ENCODE measurements around the gene THAP3.
A peak's percentile ranks its signal among the peaks of the same experiment; 100 is the strongest.

The THAP3 gene

DNA sequence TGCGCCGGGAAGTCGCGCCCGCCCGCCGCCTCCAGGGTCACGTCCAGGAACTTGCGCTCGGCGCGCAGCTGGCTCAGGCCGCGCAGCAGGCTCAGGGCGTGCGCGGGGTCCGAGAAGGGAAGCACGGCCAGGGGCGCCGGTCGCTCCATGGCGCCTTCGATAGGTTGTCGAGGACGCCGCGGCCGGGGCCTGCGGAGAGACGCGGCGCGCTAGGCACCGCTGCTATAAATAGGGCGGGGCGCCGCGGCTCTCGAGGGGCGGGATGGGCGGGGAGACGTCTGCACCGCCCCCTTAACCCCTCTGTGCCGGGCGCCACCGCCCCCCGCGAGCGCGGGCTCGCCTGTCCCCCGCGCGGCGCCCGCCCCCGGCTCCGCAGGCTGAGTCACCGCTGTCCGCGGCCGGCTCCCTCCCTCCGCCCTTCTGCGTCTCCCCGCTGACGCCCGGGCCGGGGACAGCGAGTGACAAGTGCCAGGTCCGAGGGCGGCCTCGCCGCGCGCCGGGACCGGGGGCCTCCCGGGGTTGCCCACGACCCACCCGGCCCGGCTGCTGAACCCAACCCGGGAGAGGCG lies 21.9 kb upstream of the THAP3 start, which contains the start of gene KLHL21:
KLHL21 (minus strand) TSS at position 201 of the 569 bp plus-strand sequence; CDS start at position 149, 52 bp downstream.
- intact Hi-C loops (cut with DNase I) = loop anchor here (1.0 kb wide), 2 partner anchors 11 to 23 kb away; partner anchors contain the start of gene PHF13
- peak; percentile 76 to 99 (median 90) for DNase-seq

DNA sequence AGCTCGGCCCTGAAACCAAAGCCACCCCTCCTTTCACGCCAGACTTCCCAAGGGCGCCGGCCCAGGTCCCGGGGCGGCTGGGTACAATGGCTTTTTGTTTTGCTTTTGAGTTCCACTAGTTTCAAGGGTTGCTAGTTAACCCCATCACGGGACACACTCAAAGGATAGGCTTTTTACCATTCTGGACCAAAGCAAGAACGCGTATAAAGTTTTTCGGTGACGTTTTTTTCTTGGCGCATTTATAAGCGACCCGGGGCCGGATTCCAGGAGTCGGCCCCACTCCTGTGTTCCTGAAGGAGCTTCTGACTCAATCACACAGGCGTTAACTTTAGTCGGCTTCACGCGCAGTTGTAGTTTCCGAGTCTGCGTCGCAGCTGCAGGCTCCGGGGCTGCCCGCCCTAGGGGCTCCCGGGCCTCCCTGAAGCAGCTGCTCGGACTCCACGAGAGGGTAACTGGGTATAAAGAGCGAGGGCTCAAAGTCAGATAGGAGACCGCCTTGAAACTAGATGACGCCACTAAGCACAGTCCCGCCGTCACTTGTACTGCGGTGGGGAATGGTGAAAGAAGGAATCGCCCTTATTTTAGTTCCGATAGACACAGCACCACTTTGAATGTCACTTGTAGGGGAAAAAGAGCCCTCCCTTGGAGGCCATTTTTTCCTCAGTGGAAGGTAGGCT lies 21.3 kb upstream of the THAP3 start:
- intact Hi-C loops (cut with DNase I) = loop anchor here (1.0 kb wide), 1 partner anchor 10 kb away; the partner anchor contains the start of gene PHF13
- DNase-seq = peak in 8 of 10 donors; percentile 41 to 92 (median 60)

DNA sequence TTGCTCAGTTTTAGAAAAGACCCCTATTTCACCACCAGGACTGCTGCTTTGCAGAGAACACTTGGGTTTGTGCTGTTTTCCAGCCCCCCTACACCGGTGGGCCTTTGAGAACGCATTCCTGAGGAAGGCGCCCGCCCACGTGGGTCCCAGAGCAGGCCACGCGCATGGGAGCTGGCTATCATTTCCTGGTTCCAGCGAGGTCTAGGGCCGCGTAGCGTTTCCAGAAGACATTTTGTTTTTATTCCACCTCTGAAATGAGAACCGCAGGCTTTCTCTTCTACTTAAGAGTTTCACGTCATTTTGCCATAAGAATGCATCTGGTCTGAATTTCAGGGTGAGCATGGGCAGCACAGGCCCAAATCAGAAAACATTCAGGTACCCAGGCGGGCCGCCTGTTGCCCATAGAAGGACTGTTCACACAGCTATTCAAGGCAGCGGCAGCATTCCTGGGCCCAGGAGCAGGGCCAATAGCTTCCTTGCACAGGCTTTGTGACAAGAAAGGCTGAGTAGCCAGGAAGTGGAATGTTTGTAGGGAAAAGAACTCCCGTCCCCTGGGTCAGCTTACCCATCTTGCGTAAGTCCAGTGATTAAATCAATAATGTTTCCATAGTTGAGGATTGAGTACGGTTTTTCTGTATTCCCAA lies 20.6 kb upstream of the THAP3 start:
- peak in 2 of 10 donors; percentile 46 to 55 for DNase-seq
- intact Hi-C loops (cut with DNase I) = loop anchor here (1.0 kb wide), 1 partner anchor 9 kb away; the partner anchor contains the start of gene PHF13

DNA sequence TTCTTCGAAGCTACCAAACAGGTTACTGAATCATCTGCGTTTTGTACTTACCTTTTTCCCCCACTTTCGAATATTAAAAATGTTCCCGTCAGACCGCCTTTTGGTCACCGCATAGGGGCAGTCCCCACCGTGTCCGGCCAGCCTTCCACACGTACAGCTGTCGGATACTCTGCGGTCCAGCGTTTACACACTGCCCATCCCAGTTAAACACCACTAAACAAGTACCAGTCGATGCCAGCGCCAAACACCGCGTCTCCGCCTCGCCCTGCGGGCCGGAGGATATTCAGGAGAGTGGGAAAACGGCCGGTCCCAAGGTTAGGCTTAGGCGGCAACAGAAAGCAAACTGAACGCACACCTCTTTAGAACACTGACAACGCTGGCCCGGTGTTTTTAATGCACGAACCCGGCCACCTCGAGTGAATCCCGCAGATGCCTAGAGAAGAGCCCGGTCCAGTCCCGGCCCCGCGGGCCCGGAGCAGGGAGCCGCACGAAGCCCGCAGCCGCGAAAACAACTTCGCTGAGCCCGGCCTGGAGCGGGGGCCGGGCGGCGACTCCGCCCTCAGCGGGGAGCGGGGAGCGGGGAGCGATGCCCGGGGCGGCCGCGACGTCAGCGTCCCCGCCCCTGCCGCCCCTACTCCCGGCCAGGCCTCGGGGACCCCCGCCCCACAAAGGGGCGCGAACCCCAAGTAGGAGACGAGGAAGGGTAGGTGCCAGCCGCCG lies 11.9 kb upstream of the THAP3 start:
- intact Hi-C loops (cut with DNase I) = loop anchor here (1.0 to 10.0 kb wide), 2 partner anchors 10 to 172 kb away; partner anchors contain the start of gene CAMTA1
- peak in 8 of 10 donors; percentile 30 to 90 (median 51) for DNase-seq

DNA sequence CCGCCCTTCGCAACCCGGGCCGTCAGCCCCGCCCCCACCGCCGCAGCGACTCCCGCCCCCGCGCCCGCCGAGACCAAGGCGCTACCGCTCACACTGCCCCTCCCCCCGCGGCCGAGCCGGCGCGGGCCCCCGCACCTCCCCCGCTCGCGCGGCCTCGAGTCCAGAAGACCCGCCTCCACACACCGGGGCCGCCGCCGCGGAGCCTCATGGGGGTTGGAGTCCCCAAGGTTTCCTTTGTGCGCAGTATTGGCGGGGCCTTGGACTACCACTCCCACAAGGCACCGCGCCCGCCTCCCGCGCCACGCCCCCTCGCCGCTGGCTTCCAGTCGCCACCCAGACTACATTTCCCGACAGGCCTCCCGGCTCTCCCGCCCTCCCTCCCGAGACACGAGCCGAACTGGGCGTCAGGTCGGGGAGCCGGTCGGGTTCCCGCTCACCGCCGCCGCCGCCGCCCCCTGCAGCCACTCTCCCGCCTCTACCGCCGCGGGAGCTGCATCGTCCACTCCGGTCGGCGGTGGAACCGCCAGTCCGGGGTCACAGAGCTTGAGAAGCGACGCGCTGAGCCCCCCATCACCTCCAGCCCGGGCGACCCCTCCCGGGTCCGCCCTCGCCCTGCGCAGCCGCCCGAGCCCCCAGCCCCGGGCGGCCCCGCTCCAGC lies 11.2 kb upstream of the THAP3 start, which contains the start of gene PHF13:
PHF13 (plus strand) TSS at position 371 of the 658 bp plus-strand sequence. CDS start 336 bp downstream, outside the sequence.
- intact Hi-C loops (cut with DNase I) = loop anchor here (1.0 to 10.0 kb wide), 3 partner anchors 10 to 171 kb away; partner anchors contain the start of gene CAMTA1
- DNase-seq = peak; percentile 99 to 100 (median 100)

DNA sequence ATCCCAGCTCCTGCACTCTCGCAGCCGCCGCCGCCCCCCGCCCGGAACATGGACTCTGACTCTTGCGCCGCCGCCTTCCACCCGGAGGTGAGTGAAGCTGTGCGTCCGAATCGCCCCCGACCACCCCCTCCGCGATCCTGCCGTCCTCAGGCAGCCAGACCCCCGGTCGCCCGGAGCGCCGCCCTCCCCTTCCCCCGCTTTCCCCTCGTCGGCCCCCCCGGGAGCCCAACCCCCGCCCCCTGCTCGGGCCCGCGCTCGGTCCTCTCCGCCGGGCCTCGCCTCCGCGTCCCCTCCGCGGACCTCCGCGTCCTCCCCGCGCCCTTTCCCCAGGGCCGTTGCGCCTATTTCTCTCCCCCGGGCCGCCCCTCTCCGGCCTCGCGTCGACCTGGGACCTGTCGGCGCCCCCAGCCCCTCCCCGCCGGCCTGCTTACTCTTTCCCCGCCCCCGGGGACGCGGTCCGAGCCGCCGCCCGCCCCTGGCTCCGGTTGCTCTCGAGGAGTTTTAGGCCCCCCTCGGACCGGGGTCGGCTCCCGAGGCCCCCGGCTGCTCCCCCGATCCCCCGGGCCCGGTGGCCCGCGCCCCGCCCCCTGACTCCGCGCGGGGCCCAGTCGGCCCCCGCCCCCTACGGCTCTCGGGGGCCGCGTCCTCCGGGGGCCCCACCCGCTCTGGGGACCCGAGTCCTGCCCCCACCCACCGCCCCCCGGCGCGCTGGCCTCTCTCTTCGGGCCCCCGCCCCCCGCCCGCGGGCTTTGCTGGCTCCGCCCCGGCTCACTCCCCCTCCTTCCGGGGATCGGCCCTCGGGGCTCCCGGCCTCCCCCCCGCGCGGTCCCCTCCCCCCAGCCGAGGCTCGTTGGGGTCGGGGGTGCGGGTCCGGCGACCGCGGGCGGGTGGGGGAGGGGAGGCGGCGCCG lies 10.4 kb upstream of the THAP3 start:
- intact Hi-C loops (cut with DNase I) = loop anchor here (1.0 to 10.0 kb wide), 2 partner anchors 11 to 171 kb away; partner anchors contain the start of gene CAMTA1
- DNase-seq = peak in 5 of 10 donors; percentile 46 to 91 (median 75)

DNA sequence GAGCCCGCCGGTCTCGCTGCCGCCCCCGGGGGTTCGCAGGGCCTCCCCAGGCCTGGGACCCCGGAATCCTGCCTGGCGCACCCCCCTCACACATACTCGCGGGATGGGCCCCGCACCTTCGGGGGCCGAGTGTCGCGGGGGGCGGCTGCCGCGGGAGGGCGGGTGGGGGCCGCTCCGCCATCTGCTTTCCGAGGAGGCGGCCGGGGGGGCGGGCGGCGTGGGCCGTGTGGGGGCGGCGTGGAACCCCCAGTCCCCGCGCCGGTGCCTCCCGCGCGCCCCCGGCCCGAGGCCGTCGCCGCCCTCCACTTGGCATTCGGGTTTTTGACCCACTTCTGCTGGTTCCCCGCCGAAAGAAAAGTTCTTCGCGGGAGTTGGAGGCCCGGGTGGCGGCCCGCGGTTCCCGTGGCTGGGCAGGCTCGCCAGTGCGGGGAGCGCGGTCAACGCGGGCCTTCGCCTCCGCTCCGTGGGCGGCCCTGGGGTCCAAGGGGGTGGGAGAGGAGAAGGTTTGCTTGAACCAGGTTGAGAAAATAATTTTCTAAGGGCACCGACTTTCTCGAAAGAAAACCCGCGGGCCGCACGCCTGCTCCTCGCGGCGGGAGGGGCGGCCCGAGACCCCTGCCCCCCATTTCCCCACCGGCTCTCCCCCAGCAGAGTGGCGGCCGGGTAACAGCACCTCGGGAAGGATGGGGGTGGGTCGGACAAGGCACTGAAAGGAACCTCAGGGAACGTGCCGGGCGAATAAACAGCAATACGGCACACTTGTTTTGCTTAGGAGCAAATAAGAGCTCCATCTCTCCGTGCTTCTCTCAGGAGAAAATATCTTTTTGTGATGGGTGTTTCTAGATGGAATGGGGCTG lies 9.5 kb upstream of the THAP3 start:
- intact Hi-C loops (cut with DNase I) = loop anchor here (1.0 to 10.0 kb wide), 2 partner anchors 10 to 170 kb away; partner anchors contain the start of gene CAMTA1
- DNase-seq = no peak

DNA sequence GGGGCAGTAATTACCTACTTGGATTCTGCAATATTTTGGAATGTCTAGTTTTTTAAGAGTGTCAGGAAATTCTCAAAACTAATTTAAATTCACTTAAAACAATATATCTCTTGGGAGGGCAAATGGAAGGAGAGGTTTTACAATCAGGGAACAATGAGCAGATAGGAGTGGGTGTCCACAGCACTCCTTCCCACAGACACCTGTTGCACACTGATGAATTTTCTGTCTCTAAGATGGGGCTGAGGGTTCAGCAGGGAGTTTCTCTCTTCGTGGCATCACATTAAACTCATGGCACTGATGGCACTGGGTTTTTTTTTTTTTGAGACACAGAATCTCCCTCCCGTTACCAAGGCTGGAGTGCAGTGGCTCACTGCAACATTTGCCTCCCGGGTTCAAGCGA lies 5.6 kb upstream of the THAP3 start:
- intact Hi-C loops (cut with DNase I) = loop anchor here (10.0 kb wide), 1 partner anchor 166 kb away; the partner anchor contains the start of gene CAMTA1
- DNase-seq = no peak

DNA sequence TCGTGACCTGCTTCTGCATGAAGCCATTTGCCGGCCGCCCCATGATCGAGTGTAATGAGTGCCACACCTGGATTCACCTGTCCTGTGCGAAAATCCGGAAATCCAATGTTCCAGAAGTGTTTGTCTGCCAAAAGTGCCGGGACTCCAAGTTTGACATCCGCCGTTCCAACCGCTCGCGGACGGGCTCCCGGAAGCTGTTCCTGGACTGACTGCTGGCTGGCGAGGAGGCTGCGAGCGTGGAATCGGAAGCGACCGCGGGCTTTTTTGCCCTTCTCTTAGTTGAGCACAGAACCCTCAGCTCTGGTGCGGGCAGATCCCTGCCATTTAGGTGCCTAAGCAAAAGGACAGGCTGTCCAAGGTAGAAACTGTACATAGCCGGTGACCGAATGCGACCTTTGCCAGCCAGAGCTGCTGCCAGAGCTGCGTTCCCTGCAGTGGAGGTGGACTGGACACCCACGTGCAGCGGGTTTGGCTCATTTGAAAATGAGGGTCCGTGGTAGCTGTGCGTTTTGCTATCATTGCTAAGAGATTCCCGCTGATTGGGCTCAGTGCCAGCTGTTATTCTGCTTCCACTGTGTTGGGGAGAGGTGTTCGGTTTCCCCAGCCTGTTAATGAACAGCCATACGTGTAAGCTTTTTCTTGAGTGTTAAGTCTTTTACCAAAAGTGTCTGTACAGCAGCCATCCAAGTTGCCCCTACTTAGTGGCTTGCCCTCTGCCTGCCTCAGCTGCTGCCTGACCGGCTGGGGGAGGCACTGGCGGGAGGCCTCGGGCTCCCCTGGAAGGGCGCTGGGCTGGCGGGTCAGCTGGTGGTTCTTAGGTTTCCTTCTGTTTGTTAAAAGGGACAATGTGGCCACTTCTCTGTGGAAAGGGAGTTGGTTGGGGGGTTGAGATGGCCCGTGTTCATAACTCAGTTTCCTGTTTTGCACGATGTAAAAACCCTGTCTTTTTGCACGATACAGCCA lies 3.0 kb upstream of the THAP3 start:
- no peak for DNase-seq
- intact Hi-C loops (cut with DNase I) = loop anchor here (10.0 kb wide), 1 partner anchor 83 kb away; the partner anchor contains the start of gene DNAJC11

DNA sequence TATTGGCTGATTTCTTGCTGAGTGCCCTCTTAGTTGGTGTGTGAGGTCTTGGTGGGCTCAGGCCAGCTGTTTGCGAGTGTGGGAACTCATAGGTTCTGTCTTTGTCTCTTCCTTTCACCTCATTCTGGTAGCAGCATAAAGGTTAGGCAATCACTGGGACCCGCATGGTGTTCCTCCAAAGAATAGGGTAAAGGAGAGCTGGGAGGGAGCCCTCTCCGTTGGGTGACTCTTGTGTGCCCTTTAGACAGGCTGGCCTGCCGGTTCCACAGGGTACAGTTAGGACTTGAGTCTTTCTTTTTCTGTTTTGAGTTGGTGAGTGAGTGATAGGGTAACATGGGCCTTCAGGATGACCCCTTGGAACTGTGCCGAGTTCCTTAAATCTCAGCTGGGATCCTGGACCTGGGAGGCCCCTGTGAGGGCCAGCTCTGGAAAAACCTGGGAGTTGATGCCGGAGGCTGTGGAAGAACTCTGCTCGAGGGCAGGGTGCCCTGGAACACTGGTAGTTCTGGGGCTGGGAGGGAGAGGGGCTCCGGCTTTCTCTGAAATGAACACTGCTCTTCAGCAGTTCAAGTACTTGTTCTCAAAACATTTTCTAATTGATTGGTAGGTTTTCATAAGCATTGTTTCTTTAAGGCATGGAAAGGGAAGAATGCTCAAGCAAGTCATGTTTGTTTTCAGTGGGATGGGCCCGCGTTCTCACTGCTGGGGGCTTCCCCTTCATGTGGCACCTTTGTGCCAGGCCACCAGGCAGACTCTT lies 2.1 kb upstream of the THAP3 start:
- DNase-seq = no peak
- intact Hi-C loops (cut with DNase I) = loop anchor here (10.0 kb wide), 1 partner anchor 82 kb away; the partner anchor contains the start of gene DNAJC11

DNA sequence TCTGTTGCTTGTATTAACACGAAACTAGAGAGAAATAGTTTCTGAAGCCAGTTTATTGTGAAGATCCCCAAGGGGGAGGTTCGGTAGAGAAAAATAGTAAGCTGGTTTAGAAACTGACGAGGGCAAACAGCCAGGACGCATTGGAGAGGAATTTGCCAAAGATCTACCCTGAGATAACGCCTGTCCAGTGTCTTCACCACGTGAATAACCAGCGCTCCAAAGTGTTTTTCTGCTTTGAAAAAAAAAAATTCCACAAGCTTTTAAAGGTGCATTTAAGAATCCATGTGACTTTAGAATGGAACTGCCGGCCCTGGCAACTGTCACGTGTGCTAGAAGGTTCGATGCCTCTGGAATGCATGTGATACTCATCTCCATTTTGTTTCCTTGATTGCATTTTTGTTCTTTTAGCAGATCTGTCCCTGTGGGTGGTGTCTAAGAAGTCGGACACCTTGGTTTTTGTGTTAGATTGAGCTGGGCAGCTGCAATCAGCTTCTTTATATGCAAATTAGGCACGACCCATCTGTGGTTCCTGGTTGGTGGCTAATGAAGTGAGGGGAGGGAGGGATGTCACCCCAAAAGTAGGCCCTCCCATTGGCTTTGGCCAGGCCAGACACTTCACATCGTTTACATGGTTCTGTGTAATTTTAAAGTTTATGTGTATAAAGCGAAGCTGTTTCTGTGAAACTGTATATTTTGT lies 1.3 kb upstream of the THAP3 start:
- intact Hi-C loops (cut with DNase I) = loop anchor here (10.0 kb wide), 1 partner anchor 81 kb away; the partner anchor contains the start of gene DNAJC11
- DNase-seq = no peak

DNA sequence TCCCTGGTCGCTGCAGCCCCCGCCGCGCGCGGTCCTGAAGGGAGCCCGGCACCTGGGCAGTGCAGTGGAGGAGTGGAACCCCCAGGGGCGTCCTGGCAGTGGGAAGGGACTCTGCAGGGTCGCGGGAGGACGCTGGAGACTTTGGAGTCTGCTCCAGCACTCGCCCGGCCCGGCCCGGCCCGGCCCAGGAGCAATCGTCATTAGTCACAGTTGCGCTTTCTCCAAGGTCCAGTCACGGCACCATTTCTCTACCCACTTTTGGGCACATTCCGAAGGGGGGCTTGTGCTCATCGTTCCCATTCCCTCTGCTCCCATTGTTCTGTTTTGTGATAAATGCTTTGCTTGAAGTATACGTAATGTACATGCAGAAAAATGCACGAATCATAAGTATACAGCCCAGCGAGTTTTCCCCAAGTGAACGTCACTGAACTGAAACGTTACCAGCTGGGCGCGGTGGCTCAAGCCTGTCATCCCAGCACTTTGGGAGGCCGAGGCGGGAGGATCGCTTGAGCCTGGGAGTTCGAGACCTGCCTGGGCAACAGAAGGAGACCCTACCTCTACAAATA lies 999 bp downstream of the THAP3 start:
- intact Hi-C loops (cut with DNase I) = loop anchor here (1.0 to 10.0 kb wide), 3 partner anchors 11 to 79 kb away; partner anchors contain the start of genes DNAJC11 and KLHL21

DNA sequence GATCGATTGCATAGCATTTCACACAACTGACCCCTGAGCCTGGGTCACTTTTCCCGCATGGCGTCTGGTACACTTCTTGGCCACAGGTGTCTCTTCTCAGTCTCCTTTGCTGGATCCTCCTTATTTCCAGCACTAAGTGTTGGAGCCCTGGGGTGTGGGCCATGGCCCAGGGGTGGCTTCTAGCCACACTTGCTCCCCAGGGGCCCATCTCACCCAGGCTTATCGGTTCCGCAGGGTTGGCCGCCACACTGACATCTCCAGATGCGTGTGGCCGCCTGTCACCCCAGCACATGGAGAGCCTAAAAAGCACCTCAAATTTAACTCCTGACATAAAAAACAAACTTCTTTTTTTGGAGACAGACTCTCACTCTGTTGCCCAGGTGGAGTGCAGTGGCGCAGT lies 2.4 kb downstream of the THAP3 start:
- no peak for DNase-seq
- intact Hi-C loops (cut with DNase I) = loop anchor here (10.0 kb wide), 1 partner anchor 78 kb away; the partner anchor contains the start of gene DNAJC11

More for the DNA sequence above, 999 bp downstream of the THAP3 start:
- peak in 3 of 10 donors; percentile 30 to 83 (median 67) for DNase-seq
